ENCODE data around the gene KRTAP5-3.
"Not testable (repeated sequence)": the region's sequence is repeated elsewhere in the genome, so short reads cannot be mapped to it uniquely, and the experiment has no call there.

KRTAP5-3 gene, protein sequence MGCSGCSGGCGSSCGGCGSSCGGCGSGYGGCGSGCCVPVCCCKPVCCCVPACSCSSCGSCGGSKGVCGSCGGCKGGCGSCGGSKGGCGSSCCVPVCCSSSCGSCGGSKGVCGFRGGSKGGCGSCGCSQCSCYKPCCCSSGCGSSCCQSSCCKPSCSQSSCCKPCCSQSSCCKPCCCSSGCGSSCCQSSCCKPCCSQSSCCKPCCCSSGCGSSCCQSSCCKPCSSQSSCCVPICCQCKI

DNA sequence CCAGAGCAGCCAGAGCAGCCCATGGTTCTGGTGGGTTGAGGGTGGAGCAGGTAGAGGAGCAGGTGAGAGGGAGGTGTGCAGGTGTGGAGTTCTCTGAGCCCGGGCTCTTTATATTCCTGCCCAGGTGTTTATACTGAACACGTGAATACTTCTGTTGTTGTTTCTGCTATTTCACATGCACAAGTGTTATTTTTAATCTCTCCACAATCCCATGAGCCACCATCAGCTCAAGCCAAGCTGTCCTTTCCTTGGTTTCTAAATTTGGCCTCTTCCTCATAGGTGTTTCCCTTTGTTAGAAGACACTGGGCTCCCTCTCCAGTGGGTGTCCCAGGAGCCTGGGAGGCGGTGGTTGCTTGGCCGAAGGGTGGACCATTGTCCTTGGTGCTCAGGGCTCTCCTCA lies at the start of gene KRTAP5-3:
KRTAP5-3 (minus strand) TSS at position 101 of the 400 bp plus-strand sequence; CDS start at position 23, 78 bp downstream.
- peak; percentile 39 for DNase-seq

GRCh38 chr11:1656670-1657069 lies 48.4 kb upstream of the KRTAP5-3 start:
- DNase-seq: no peak

GRCh38 chr11:1656061-1656441 lies 47.8 kb upstream of the KRTAP5-3 start:
- no peak for DNase-seq

DNA sequence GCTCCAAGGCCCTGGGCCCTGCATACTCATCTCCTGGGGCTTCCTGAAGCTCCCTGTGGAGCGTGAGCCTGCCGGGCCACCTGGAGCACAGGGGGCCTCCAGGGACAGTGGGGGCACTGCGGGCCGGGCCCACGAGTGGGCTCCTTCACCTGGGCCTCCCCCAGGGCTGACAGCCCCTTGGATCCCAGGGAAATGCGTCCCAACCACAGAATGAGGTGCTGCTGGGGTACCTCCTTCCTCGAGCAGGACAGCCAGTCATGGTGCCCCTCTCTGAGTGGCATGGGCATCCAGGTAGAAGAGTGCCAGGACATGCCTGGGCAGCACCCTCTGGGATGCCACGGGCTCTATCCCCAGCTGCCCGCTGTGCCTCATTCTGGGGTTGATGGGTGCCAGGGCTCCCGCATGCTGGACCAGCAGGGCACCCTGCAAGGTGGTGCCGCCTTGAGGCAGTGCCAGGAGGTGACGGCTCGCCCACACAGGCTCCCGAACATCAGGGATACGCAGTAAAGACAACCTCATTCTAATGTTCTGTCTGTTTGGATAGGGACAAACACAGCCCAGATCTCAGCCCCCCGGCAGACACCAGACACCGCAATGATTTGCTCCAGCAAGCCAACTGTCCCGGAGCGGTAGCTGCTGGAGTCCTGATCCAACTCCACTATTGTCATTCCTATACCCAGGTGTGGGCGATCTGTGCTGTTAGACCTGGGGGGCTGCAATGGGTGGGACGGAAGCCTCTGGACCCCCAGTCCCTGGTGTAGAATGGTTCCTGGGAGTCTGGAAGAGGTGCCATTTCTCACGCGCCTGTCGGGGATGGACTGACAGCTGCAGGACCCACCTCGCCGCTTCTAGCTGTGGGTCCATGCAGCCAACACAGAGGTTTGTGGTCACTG lies 47.2 kb upstream of the KRTAP5-3 start:
- DNase-seq: no peak

DNA sequence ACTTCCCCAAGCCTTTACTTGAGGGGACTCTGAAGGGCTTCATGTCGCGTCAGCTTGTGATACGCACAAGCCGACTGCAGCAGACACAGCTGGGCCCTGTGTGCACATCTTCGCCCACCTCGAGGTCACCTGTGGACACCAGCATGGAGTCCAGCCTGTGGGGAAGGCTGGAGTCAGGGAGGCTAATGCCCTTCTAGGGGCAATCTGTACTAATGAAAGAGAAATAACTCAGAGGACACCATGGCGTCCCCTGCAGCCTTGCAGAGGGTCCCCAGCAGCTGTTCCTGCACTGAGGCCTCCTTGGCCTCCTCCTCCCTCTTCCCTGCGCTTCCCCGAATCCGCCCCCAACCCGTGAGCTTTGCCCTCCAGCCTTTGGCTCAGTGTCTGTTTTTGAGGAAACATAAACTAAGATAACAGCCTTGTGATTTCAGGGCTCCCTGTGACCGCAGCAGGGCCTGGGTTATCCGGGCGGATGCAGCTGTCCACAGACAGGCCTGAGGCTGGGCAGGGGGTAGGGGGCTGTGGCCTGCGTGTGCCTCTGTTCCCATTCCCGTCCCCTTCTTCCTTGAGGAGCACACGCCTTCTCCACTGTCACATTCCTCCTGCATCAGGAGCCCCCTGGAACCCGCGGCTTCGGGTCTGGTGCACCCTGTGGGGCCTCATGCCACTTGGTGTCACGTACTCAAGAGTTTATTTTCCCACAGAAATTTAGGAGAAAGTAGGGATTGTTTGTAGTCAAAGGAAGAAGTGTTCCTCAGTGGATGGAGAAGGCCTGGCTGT lies 46.3 kb upstream of the KRTAP5-3 start:
- DNase-seq: no peak

DNA sequence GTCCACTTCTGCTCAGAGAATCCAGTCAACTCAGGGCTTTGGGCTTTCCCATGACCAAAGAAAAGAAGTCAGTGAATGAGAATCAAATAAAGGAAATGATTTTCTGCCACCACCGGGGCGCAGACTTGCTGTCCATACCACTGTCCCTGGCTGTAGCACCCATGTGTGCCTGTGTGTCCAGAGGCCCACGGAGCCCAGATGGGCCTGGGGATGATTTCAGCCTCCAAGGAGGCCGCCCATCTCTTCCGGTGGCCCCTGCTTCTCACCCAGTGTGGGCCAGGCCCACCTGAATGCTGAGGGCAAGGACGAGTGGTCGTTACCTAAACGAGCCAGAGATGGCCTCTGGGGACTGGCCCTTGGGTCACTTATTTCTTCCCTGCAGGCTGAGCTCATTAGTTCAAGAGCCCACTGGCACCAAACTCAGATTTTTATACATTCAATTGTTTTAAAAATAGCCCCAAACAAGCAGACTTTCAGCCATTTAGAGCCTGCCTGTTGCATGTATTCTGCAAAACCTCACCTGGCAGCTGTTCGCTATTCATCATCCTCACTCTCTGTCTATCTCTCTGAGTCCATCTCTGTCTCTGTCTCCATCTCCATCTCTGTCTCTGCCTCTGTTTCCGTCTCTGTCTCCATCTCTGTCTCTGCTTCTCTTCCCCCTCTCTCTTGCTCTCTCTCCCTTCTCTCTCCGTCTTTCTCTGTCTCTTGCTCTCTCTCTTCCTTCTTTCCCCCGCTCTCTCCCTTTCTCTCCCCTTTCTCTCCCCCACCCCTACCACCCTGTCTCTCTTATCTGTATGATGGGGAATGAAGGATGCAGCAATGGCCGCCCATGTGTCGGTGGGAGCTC lies 45.5 kb upstream of the KRTAP5-3 start:
- no peak for DNase-seq

DNA sequence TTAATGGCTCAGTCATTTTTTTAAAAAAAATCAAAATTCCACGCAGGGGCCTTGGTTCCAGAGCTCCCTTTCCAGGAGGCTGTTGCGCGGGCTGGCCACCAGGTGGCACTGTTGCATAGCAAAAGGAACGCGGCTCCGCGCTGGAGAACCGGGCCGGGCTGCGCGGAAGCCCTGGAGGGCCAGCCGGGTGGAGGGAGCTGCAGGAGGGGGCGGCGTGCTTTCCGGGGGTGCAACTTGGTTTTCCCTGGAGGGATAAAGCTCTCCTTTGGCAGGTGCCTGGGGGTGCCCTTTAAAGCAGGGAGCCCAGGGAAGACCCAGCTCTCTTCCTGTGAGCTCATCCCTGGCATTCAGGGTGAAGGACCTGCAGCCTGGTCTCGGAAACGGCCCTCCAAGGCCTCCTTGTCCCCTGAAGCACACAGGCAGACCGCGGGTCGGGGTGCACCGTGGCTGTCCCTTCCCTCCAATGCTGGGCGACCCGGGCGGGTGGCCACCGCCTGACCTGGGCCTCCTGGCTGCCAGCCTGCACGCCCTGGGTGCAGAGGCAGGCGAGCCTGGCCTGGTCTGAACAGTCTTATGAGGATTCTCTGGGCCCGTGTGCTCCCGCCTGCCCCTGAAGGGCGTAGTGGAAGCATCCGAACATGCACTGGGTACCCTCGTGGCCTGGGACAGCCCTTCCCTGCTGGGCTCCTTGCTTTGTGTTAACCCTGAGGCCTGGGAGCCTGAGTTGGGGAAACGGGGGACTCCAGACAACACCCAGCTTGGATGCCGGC lies 44.7 kb upstream of the KRTAP5-3 start:
- DNase-seq: peak; percentile 10

GRCh38 chr11:1652442-1652770 lies 44.1 kb upstream of the KRTAP5-3 start:
- DNase-seq: no peak

DNA sequence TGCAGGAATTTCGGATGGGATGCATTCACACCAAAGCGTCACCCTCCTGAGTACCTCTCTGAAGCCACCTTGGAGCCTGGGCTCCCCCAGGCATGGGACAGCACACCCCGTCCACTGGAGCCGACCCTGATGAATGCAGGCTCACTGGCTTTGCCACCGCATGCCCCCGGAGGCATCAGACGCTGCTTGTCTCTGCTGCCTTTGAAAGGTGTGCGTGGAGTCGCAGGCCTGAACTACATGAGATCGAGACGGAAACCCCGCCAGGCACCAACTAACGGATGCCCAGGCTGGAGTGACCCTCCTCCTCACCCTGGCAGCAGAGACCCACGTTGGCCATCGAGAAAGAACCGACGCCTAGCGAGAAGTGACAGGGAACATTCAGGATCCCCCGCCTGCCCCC lies 43.8 kb upstream of the KRTAP5-3 start:
- DNase-seq: no peak

DNA sequence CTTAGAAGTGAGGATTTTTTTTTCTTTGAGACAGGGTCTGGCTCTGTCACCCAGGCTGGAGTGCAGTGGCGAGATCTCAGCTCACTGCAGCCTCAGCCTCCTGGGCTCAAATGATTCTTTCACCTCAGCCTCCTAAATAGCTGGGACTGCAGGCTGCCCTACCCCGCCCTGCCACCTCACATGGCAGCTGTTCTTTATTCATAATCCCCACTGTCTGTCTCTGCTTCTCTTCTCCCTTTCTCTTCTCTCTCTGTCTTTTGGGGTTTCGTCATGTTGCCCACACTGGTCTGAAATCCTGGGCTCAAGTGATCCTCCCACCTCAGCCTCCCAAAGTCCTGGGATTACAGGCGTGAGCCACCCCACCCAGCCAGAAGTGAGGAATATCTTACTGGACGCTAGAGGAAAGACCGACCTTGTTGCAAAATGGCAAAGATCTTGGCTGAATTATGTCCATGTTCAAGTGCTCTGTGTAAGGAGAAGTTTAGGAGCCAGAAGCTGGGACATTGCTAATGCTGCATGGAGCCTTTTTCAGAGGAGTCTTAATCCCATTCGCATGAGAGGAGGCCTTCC lies 43.2 kb upstream of the KRTAP5-3 start:
- no peak for DNase-seq

- no peak for DNase-seq
Observed at GRCh38 chr11:1650918-1651262, 42.6 kb upstream of the KRTAP5-3 start.

DNA sequence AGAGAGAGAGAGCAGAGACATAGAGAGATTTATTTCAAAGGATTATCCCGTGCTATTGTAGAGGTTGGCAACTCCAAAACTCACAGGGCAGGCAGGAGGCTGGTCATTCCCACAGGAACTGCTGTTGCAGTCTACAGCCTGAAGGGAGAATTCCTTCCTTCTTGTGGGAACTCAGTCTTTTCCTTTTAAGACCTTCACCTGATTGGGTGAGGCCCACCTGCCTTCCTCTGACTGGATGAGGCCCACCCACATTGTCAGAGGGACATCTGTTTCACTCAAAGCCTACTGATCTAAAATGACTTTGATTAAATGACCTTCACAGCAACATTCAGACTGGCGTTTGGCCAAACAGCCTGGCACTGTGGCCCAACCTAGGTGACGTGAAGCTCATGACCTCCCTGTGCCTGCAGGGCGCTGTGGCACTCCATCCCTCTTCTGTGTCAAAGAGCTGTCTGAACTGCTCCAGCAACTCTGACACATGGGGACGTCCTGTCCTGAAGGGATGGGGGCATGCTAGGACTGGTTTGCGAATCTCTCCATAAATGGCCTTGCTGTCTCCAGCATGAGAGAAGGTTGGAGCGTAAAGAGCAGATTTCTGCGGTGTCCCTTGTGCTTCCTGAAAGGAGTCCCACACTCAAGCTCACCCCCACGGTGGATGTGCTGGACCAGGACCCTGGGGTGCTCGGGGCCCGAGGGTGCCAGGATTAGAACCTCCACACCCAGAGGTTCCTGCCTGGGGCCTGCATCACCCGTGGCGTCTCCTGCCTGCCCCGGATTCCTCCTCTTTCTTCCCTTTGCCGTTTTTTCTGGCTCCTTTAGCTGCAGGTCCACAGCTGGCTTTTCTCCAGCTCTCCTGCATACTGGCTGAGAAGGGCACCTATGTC lies 42.0 kb upstream of the KRTAP5-3 start:
- peak; percentile 44 for DNase-seq

- no peak for DNase-seq
Observed at GRCh38 chr11:1648653-1649420, 40.6 kb upstream of the KRTAP5-3 start.

- DNase-seq: no peak
Observed at GRCh38 chr11:1647901-1648652, 39.8 kb upstream of the KRTAP5-3 start.

- not testable (repeated sequence) for DNase-seq
Observed at GRCh38 chr11:1646540-1646939, 38.3 kb upstream of the KRTAP5-3 start.

- no peak for DNase-seq
Observed at GRCh38 chr11:1645357-1645821, 37.1 kb upstream of the KRTAP5-3 start.

DNA sequence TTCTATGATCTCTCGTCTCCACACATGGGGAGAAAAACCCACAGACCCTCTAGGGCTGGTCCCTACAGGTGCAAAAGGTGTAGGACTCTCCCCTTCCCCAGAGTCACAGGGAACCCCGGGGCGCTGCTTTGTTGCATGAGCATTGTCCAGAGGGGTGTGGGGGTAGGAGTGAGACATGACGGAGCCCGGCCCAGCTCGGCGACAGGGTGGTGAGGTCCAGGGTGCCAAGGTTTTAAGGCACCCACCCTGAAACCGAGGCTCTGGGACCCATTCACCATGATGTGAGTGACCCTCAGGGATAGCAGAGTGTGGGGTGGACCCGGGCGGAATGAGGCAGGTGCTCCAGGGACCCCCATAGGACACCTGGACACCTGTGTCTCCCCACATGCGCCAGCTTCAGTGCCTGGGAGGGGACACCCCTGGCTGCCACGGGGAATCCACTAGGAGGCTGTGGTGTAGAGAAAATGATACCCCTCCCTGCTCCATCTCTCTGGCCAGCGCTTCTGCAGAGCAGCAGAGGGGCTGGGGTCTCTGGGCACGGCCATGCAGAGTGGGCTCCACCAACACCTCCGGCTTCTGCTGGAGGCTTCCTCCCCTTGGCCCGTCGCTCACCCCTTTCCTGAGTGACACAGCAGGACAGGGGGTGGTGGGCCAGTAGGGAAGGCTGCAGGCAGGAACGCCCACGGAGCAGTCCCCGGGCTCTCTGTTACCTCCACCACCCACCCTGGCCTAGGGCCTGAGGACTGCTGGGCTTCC lies 36.5 kb upstream of the KRTAP5-3 start:
- DNase-seq: no peak

DNA sequence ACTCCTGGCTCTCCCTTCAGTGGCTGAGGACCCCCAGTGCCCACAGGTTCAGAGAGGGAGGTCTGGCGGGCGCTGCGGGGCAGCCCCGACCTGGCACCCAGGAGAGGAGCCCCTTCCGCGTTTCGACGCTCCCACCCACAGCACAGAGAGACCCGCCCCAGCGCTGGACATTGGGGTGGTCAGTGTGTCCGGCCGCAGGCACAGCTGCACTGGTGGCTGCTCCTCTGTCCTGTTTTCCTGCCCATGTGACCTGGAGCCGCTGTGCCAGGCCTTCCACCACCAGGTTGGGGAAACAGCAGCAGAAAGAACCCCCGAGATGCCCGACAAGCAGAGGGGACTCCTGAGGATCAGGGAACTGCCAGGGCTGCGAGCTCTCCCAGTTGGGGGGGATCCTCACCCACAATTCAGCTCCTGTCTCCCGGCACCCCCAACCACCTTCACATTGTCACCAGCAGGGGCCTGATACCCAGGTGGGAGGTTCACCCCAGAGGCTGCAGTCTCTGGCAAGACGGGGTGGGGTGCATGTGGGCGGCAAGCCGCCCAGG lies 35.0 kb upstream of the KRTAP5-3 start:
- no peak for DNase-seq
